HTERT RPE-1 (cell line): ENCODE data around the gene ATP5ME.
"Not testable (repeated sequence)": the region's sequence is repeated elsewhere in the genome, so short reads cannot be mapped to it uniquely, and the experiment has no call there.

Experiments
- in situ Hi-C: fragments of 300-500 bp; cut with MboI; formaldehyde crosslinking; loops from 4 replicates; pipeline ENCODE4 v1.14.3; 2020; ENCODE audit warnings: low sequenced_read_pairs

The ATP5ME gene

DNA sequence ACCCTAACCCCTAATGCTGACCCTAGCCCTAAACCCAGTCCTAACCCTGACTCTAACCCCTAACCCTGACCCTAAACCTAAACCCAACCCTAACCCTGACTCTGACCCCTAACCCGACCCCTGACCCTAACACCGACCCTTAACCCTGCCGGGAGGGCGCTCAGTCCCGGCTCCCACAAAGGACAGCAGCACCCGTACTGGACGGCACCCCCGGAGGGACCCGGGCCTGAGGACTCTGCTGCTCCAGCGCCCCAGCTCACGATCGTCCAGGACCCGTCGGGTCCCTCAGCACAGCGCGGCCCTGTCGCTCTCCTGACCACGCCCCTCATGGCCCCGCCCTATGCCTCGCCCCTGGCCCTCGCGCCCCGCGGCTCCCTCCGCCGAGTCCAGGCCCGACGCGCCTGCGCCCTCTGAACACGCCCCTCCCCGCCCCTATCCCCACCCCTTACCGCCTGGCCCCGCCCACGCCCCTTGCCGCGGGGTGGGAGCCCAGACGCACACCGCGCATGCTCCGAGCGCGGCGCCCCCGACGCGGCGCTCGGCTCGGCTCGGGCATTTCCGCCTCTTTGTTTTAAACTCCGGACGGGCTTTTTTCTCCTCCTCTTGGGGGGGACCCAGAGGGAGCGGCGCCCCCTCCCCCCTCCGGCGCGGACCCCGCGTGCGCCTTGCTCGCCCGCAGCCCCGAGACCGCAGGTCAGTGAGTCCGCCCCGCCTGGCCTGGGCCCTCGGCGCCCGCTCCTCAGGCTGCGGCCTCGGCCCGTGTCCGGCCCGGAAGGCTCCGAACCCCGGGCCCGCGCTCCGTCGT is 31.4 kb upstream of the ATP5ME start, which contains the start of gene PCGF3:
PCGF3 (plus strand) TSS at position 555 of the 805 bp plus-strand sequence. CDS start 27,849 bp downstream, outside the sequence.
- in situ Hi-C loops: no loop called here

DNA sequence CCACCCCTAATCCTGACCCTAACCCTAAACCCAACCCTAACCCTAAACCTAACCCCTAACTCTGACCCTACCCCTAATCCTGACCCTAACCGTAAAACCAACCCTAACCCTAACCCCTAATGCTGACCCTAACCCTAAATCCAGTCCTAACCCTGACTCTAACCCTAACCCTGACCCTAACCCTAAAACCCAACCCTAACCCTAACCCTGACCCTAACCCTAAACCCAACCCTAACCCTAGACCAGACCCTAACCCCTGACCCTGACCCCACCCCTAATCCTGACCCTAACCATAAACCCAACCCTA is 30.8 kb upstream of the ATP5ME start:
- in situ Hi-C loops: no loop called here

DNA sequence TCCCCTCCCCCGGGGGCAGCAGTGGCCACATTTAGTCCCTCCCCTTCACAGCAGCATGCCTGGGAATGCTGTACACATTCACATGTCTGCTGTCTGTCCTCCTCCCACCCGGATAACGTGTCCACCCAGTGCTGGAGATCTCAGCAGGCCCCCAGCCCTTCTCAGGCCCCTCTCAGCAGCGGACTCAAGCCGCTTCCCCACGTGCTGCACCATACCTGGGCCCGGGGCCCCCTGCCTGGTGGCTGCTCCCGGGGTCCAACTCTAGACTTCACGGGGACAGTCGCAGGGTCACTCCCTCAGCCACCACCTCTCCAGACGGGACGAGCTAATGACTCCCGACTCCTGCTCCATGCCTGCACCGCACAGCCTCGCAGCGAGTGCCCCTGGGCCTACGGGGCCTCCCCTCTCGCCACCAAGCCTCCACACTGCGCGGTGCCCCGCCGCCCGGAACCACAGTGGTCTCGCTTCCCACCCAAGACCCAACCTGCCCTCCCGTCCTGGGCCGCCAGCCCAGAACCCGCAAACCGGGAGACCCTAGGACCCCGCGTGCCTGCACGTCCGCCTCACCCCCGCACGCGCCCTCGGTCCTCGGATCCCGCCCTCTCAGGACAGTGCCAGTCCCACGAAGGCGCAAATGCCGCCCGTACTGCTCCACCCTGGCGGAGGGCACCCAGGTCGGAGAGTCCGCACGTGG is 30.3 kb upstream of the ATP5ME start:
- in situ Hi-C loops: no loop called here

DNA sequence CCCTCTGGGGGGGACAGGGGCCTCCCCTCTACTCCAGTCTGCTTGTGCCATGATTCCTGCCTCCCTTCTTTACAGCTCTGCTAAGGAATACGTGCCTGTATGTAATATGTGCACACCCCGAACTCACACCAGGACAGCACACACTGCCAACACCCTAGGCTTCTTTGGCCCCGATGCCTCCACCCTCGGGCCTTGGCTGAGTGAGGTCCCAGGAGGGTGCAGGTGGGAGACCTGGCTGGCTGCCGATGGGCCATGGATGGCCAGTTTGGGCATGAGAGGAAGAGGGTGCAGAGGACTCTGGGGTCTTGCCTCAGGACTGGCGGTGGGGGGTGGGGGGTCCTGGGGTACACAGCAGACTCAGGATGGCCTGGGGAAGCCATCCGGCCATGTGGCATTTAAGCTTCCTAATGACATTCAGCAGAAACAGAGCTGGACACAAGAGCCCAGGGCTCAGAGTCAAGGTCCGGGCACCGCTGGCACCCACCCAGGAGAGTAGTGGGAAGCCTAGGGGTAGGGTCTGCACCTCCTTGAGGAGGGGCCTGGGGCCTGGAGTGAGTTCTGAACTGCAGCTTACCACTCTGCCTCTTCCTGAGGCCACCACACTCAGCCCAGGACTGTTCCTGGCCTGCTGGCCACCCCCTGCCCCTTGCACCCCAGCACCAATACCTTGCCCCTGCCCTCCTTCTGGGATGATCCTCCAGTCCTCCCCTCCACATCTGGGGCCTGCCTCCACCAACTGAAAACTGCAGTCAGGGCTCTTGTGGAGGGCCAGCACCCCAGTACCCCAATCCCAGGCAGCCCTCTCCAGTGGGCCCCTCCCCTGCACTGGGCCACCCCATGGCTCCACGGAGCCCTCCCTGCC is 29.5 kb upstream of the ATP5ME start:
- in situ Hi-C loops: no loop called here

DNA sequence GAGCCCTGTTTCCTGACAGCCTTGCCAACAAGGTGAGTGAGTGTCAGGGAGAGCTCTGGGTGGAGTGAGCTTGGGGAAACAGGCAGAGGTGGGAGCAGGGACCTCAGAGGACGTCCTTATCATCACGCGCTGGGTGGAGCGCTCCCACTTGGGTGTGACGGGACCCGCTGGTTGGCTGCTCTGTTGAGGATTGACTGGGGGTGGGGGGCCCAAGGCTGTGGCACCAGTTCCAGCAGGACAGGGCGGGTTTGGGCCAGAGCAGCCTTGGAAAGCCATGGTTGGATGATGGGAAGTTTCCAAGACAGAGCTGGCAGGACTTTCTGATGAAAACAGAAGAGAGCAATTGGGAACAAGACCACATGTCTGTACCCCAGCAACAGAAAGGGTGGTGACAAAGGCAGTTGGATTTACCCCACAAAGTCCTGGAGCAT is 28.6 kb upstream of the ATP5ME start:
- in situ Hi-C loops: no loop called here

DNA sequence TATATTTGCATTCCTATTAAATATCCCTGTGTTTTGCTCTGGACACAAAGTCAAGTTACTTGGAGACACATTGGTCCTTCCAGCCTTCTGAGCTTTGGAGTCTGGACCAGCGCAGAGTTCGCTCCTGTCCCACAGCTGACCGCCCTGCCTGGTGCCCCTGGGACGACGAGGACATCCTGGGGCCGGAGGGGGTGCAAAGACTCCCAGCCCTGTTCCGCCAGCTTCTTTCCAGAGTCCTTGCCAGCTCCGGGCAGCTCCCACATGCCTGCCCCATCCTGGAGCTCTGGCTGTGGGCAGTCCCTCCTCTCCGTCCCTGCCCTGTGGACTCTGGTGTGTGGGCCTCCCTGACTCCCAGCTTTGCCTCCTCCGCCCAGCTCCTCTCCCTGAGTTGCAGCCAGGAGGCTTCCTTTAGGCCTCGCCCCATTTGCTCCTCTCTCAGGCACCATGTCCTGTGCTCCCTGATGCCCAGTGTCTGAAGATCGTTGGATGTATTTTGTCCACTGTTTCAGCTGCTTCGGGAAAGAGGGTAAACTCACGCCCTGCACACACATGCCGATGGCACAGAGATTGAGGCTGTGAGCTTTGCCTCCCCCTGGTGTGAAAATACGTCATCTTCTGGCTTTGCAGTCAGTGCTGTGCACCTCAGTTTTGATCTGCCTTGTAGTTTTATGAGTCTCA is 26.6 kb upstream of the ATP5ME start:
- in situ Hi-C loops: no loop called here

DNA sequence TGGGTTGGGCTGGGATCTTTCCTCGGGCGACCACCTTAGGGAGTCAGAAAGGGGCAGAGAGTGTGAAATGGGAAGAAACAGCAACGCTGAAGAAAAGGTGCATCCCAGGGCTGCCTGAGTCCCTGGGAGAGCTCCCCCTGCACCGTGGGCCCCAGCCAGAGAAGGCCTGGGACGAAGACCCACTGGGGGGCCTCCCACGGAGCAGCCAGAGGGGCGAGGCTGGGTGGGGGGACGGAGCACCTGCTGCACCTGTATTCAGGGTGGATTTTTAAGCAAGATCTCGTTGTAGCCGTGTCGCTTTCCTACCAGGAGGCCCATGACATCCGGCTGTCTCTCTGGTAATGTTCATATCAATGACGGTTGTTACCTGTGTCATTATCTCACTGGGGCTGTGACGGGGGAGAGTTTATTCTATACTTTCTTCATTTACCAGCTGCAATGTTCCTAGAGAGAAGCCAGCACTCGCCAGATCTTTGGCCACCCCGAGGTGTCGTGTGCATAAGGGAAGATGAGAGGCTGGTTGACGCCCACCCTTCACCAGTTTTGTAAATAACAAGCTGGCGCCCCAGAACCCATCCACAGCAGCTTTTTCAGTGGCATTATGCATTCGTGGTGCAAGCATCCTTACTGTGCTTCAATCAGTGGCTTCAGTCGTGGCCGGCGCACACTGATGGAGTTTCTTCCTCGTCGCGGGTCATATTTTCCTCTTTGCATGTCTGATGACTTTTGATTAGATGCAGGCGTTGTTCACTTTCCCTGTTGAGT is 25.9 kb upstream of the ATP5ME start:
- in situ Hi-C loops: no loop called here

DNA sequence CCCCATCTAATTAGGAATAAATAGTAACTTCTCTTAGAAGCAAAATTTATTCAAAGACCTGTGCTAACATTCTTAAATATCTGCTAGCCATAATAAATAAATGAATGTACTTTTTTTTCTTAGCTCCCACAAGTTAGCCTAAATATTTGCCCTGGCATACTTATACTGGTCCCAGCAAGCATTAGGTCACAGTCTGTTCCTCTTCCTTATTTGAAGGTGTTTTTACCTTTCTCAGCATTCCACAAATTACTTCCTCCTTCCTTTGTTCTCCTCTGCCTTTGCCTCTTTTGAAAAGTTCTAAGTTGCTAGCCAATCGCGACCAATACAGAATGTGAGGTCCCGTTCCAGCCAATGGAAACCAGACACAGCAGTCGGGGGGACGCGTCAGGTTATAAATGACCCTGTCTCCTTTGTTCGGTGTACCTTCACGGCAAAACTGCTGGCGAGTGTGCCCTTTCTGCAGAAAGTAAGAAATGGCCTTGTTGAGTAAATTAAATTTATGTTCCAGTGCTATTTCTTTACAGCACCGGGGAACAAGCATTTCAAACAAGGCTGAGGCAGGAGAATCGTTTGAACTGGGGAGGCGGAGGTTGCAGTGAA is 20.4 kb upstream of the ATP5ME start:
- in situ Hi-C loops: not testable (repeated sequence)

DNA sequence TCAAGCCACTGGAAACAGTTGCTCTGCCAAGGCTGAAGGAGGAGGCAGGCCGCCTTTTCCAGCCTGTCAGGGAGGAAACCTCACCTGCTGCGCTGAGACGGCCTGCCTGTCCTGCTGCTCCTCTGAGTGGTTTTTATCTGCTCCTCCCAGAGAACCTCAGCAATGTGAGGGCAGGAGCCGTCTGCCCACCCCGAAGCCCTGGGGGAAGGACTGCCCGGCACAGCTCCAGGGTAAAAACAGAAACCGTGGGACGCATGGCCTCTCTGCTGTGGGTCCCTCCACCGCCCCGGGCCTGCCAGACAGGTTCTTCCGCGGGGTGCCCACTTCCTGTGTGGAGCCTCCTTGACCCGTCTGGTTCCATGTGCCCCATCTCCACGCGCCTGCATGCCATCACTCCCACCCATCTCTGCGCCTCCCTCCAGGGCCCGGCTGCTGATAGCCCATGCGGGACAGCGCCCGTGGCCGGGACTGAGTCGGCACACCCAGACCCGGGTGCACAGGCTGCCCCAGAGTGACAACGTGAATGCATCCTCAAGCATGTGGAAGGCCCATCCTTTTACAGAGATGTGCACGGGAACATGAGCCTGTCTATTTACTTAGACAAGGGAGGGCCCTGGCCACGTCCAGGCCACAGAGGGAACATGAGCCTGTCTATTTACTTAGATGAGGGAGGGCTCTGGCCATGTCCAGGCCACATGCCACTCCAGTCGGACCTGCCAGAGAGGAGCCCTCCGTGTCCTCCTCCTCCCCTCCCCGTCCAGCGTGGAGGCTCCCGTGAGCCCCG is 18.9 kb upstream of the ATP5ME start:
- in situ Hi-C loops: no loop called here

DNA sequence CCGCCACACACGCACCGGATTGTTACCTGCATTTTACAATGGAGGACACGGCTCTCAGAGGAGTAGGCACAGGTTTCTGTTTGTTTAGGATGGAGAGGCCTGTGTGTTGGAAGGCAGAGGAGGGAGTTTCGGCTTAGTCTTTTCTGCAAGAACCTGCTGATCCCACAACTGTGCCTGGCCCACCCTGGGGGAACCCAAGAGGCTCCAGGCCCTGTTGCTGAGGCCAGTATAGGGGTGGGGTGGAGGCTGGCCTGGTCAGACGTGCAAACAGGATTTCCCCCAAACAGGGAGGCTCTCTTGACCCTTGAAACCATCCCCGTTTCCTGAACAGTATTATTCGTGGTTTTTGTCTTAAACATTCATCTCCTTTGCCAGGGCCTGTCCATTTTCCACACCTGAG is 15.6 kb upstream of the ATP5ME start:
- in situ Hi-C loops: no loop called here

DNA sequence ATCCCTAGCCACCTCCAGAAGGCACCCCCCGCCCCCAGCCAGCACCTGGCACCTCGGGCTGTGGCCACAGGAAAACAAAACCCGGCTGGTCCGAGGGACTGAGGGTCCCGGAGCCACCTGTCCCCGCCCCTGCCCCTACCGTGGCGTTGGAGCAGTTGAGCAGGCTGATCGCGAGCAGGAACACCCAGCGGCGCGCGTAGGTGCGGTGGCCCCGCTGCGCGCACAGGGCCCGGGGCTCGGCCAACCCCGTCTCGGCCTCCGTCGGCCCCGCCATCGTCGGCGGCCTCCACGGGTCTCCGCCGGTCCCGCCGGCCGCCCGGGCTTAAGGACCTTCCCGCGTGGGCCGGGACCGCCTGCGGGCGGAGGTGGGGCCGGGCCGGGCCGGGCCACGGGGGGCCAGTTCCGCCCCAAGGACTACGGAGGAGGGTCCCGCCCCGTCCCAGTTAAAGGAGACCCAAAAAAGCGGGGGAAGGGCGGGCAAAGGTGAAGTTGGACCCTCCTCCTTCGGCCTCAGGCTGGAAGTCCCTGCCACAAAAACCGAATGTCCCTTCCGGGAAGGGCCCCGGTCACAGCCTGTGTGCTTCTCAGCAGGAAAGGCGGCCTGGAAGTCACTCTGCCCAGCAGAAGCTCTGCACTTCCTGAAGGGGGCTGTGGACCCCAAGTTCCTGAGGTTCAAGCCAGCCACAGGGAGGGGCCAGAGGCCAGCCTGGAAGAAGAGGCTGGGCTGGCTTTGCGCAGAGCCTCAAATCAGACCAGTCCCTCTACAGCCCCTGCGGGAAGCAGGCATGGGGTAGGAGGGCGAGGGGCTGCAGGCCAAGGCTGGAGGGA is 15.0 kb upstream of the ATP5ME start, which contains the start of gene SLC49A3:
SLC49A3 (minus strand) TSS at position 298 of the 828 bp plus-strand sequence; CDS start at position 274, 24 bp downstream.
- in situ Hi-C loops: no loop called here

DNA sequence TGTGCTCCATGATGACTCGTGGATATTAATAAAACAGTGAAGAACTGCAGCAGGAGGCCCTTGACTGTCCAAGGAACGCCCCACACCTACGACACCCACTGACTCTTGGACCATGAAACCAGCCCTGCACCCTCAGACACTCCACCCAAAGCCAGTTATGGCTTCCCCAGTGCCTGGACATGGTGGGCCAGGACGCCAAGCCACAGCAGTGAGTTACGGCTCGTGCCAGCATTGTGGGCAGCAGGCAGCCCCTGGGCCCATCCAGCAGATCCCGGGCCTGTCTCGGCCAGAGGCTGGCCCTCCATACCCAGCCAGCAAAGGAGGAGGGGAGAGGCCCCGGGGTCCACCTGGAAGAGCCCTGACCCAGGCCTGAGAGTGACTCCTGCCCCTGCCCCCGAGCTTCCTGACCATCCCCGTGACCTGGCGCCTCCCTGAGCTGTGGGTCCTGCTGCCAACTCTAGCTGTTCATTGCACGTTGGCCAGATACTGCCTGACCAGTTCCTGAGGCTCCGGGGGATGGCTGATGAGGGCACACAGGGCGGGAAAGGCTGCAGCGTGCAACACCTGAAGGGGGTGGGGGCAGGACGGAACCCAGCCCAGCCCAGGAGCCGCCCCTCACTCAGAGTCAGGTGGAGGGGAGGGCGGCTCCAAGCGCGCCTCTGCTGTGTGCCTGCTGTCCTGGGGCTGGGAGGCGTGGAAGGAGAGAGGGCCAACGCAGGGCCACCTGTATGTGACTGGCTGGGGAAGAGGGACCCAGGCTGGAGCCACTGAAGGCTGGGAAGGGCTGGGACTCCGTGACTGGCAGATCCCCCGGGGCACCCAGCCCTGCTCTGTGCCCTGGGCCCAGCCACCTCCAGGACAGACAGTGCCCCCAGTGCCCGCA is 14.1 kb upstream of the ATP5ME start:
- in situ Hi-C loops: no loop called here

DNA sequence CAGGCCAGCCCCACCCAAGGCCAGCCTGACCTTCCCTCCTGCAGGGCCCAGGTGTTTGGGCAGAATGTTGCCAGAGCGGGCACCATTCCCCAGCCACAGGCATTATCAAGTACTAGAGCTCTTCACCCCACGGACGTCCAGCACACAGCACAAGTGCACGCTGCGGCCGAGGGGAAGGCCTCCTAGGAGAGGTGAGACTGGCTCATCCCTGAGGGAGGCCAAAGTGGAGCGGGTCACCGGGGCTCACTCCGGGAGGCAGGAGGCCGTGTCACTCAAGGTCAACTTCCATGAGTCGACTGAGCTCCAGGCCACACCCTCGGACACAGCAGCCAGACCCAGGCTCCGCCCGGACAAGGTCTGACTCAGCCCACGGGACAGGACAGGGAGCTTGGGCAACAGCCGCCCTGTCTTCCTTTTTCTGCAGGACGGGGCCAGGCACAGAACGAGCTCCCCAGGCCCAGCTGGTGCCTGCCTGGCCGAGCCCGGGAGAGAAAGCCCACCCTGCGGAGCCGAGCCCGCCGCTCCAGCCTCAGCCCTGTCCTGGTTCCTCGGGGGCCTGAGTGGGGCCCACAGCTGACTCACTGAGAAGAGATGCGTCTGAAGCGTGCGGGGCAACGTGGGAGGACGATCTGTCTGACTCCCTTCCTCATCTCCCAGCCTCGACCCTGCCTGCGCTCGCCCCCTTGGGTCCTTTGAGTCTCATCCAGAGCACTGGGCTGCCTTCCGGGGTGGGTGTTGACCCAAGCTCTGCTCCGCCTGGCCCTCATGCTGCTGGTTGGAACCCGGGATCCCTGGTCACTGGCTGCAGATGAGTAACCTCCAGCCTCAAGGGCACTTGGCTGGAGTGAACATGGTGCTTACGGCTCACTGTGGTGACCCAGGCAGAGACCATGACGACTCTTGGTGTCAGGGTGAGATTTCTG is 13.2 kb upstream of the ATP5ME start:
- in situ Hi-C loops: no loop called here

DNA sequence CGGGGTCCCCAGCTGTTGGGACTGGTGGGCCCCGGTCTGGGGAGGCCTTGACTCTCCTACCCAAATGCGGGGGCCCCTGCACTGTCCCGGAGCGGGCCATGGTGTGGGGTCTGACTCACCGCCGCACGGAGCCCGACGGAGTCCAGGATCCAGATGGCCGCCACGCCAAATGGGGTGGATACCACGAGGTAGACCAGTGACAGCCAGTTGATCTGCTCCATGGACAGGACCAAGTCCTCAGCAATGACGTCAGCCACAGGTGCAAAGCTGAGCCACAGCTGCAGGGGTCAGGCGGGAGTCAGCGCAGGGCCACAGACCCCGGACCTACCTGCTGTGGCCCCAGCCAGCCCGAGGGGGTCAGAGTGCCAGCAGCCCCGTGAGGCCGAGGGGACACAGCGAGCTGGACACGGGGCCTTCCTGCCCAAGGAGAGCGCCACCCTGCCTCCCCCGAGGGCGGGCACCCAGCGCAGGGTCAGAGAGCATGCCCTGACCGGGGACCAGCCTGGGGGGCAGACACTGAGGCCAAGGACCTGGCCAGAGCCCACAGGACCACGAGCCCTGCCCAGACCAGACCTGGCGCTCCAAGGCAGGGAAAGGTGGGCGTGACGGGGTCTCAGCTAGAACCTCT is 12.5 kb upstream of the ATP5ME start:
- in situ Hi-C loops: no loop called here

DNA sequence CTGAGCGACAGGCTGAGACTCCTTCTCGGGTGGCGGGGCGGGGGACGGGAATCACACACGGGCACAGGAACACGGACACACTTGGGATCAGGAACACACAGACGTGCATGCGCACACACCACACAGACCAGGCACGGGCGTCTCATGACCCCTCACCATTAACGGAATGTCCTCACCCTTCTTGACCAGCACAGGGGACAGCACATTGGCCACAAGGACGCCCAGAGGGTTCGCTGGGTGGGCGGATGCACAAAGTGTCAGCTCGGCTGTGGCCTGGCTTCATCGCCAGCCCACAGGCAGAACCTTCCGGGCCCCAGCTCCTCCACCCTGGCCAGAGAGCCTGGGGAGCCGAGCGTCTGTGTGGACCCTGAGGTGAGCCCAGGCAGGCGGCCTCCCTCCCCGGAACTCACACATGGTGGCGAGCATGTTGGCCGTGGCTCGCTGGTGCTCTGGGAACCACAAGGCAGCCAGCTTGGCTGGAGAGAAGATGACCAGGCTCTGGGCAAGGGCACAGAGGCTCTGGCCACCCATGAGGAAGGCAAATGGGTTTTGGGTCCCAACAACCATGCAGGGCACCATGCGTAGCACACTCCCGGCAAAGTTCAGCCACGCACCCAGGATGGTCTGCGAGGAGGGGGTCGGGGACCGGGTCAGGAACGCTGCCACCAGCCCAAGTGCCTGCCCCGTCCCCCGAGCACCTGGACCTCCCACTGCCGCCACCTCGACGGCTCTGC is 11.8 kb upstream of the ATP5ME start:
- in situ Hi-C loops: no loop called here
